ENCODE data around the gene INO80E. TPM values are rescaled to one million over a fixed set of nuclear protein-coding genes. Genes with fewer than 3 reads are reported as not detected.

INO80E gene
- total RNA-seq, 1 donor, result 14.5 TPM

GRCh38 chr16:30052671-30053372 is 56.8 kb downstream of the INO80E start:
- Histone ChIP-seq H4K20me1 (ENCODE audit: insufficient read depth, low read length) (no peaks in the 10 kb centered on the region), H3K4me1 (ENCODE audit: insufficient read depth, low read length) (peaks cover 23% of the 10 kb centered on the region), H3K79me2 (ENCODE audit: insufficient read depth, low read length) (peaks cover 11% of the 10 kb centered on the region), H3K4me3 (ENCODE audit: insufficient read depth, low read length) (peak overlapping the region; percentile 94), H3K4me2 (ENCODE audit: insufficient read depth, low read length) (peak overlapping the region; percentile 98), H3K36me3 (ENCODE audit: insufficient read depth, low read length) (peaks cover 5% of the 10 kb centered on the region), H3K27ac (ENCODE audit: low read depth, low read length) (peak overlapping the region; percentile 77), H2AFZ (ENCODE audit: low read length) (peak overlapping the region; percentile 89), H3K9me3 (ENCODE audit: low read depth, low read length) (no peaks in the 10 kb centered on the region), H3K27me3 (ENCODE audit: insufficient read depth, low read length) (no peaks in the 10 kb centered on the region)
- no peak for TF ChIP-seq CTCF (IDR thresholded peaks at IDR 0.05; ENCODE audit: extremely low read depth, low read depth, low read length)
- DNase-seq (ENCODE audit: insufficient read length, low spot score, missing footprints), result peak; percentile 99

GRCh38 chr16:30053376-30054015 is 57.5 kb downstream of the INO80E start:
- Histone ChIP-seq H3K9me3 (ENCODE audit: low read depth, low read length) (no peaks in the 10 kb centered on the region), H3K4me2 (ENCODE audit: insufficient read depth, low read length) (peak overlapping the region; percentile 98), H3K4me1 (ENCODE audit: insufficient read depth, low read length) (peaks cover 23% of the 10 kb centered on the region), H3K27ac (ENCODE audit: low read depth, low read length) (peak overlapping the region; percentile 77), H3K27me3 (ENCODE audit: insufficient read depth, low read length) (no peaks in the 10 kb centered on the region), H3K36me3 (ENCODE audit: insufficient read depth, low read length) (peaks cover 5% of the 10 kb centered on the region), H3K4me3 (ENCODE audit: insufficient read depth, low read length) (peak overlapping the region; percentile 94), H3K79me2 (ENCODE audit: insufficient read depth, low read length) (peaks cover 11% of the 10 kb centered on the region), H2AFZ (ENCODE audit: low read length) (peak overlapping the region; percentile 89), H4K20me1 (ENCODE audit: insufficient read depth, low read length) (no peaks in the 10 kb centered on the region)
- DNase-seq (ENCODE audit: insufficient read length, low spot score, missing footprints), result peak; percentile 86
- TF ChIP-seq CTCF (IDR thresholded peaks at IDR 0.05; ENCODE audit: extremely low read depth, low read depth, low read length), result no peak

- Histone ChIP-seq H2AFZ (ENCODE audit: low read length) (no peak overlapping the region), H3K27ac (ENCODE audit: low read depth, low read length) (peak overlapping the region; percentile 77)
Measured at GRCh38 chr16:30054451-30054850, 58.4 kb downstream of the INO80E start.

More at GRCh38 chr16:30054451-30054850, 58.4 kb downstream of the INO80E start:
- Histone ChIP-seq H3K27me3 (ENCODE audit: insufficient read depth, low read length) (no peaks in the 10 kb centered on the region), H3K79me2 (ENCODE audit: insufficient read depth, low read length) (peaks cover 11% of the 10 kb centered on the region), H3K36me3 (ENCODE audit: insufficient read depth, low read length) (peaks cover 10% of the 10 kb centered on the region), H3K9me3 (ENCODE audit: low read depth, low read length) (no peaks in the 10 kb centered on the region), H4K20me1 (ENCODE audit: insufficient read depth, low read length) (no peaks in the 10 kb centered on the region), H3K4me2 (ENCODE audit: insufficient read depth, low read length) (peak overlapping the region; percentile 29), H3K4me1 (ENCODE audit: insufficient read depth, low read length) (peaks cover 23% of the 10 kb centered on the region), H3K4me3 (ENCODE audit: insufficient read depth, low read length) (no peak overlapping the region)
- no peak for TF ChIP-seq CTCF (IDR thresholded peaks at IDR 0.05; ENCODE audit: extremely low read depth, low read depth, low read length)
- peak; percentile 69 for DNase-seq (ENCODE audit: insufficient read length, low spot score, missing footprints)

All from osteoblast (primary cell).